ENCODE results near the gene DIPK1C.

DNA sequence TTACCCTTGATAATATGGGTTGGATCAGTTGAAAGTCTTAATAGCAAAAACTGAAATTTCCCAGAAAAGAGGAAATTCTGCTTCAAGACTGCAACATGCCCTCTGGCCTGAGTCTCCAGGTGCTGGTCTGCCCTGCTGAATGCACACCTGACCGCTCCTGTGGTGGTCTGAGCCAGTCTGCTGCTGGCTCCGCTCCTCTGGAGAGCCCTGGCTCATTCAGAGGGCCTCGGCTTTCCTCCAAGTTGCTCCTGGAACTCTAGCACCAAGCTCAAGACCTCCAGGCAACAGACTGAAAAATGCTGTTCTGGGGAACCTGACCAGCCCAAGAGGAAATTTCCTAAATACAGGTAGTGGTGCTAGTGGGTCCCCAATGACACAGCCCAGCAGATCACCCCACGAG, 64.8 kb downstream of the DIPK1C start:
- TF ChIP-seq POLR2A (IDR thresholded peaks at IDR 0.05; ENCODE audit: low read depth, low read length) = no peak
- TF ChIP-seq TAF1 (IDR thresholded peaks at IDR 0.05; ENCODE audit: low read depth, low read length) = no peak
- no peak for TF ChIP-seq POLR2AphosphoS5 (IDR thresholded peaks at IDR 0.05; ENCODE audit: low read depth, low read length)

Measured in GM12891 (cell line).